IPS-18c (cell line): ENCODE data around the gene MAML3.

Experiments used
- H3K4me3 ChIP-seq: 2 replicates; pipeline ENCODE4 v1.7.0; 2013; ENCODE audit warnings: low read depth, mild to moderate bottlenecking, low read length, moderate library complexity; ENCODE audit not compliant: insufficient read depth
- H3K9me3 ChIP-seq: one replicate; pipeline ENCODE4 v1.6.1; 2013; ENCODE audit warnings: mild to moderate bottlenecking, low read length, moderate library complexity; ENCODE audit not compliant: control insufficient read depth, insufficient read depth

The MAML3 gene

GRCh38 chr4:139921429-139922184, 232.4 kb downstream of the MAML3 start:
- Histone ChIP-seq H3K4me3 (no peak overlapping the region), H3K9me3 (no peaks in the 10 kb centered on the region)

GRCh38 chr4:139920486-139921002, 233.4 kb downstream of the MAML3 start:
- H3K4me3 ChIP-seq: no peak overlapping the region
- no peaks in the 10 kb centered on the region for H3K9me3 ChIP-seq

DNA sequence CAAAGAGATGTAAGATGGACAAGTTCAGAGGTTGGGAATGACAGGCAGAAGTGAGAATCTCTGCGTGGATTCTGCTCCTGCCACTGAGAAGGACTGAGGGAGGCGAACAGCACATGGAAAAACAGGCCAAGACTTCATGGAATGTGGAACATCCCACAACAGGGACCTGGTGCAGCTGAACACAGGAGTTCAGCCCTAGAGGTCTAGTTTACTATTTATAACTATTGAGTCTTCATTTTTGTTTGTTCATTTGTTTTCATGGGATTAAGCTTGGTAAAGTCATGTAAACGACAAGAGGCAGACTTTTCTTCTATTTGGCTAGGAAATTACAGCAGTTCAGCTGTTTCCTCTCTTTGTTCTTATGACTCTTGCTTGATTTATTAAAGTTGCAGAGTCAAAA, 234.5 kb downstream of the MAML3 start:
- Histone ChIP-seq H3K4me3 (no peak overlapping the region), H3K9me3 (no peaks in the 10 kb centered on the region)

GRCh38 chr4:139919004-139919403, 235.0 kb downstream of the MAML3 start:
- no peak overlapping the region for H3K4me3 ChIP-seq
- no peaks in the 10 kb centered on the region for H3K9me3 ChIP-seq

GRCh38 chr4:139918591-139918990, 235.4 kb downstream of the MAML3 start:
- Histone ChIP-seq H3K9me3 (no peaks in the 10 kb centered on the region), H3K4me3 (no peak overlapping the region)

GRCh38 chr4:139917896-139918295, 236.1 kb downstream of the MAML3 start:
- no peaks in the 10 kb centered on the region for H3K9me3 ChIP-seq
- no peak overlapping the region for H3K4me3 ChIP-seq

DNA sequence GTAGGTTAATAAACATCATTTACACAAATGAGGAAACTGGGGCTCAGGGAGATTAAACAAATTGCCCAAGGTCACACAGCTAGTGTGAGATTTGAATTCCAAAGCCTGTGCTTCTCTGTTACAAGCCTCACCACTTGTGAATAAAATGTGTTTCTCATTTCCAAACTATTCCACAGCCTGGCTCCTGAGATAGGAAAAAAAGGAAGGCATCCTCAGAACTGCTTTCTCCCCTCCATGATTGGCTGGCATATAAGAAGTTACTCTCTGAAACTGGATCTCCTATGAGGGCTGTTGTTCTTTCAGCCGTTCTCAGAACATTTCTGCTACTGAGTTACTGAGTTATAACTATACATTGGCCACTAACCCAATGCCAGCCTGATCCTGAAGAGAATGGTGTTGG, 237.9 kb downstream of the MAML3 start:
- Histone ChIP-seq H3K4me3 (no peak overlapping the region), H3K9me3 (no peaks in the 10 kb centered on the region)

DNA sequence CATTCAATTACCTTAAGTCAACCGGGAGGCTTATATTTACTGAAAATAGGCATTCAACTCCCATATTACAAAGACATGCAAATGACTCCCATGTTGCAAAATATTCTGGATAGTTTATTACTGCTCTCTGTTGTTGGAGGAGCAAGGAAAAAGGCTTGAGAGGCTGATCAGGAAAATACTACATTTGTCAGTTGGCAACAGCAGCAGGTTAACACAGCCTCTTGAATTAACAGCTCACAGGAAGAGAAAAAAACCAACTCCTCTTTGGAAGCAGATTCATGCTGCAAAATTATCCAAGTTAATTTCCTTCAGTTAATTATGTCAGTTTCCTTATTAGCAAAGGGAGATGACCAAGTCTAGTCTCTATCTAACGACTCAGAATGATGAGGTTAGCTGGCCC, 238.9 kb downstream of the MAML3 start:
- no peak overlapping the region for H3K4me3 ChIP-seq

DNA sequence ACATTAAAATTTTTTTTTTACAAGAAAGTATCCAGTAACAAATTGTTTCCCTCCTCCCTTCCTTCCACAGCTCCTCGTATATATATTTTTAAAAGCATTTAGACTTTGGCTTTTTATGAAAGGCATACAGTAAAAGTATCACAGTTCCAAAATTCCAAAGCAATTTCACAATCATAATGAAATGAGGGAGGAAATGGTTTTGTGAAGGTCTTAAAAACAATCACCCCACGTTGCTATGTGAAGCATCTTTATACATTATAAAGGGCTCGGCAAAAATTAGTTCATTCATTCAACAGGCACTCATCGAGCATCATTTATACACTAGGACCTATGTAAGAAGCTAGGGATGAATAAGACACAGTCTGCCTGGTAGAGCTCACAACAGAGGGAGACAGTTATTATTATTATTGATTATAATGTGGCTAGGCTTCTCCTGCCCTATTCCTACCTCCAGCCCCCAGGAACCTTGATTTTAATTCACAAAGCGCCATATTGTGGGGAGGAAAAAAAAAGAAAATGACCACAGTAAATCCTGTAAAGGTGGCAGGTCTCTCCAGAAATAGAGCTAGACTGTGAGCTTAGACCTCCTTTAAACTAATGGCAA, 239.9 kb downstream of the MAML3 start:
- Histone ChIP-seq H3K4me3 (no peak overlapping the region), H3K9me3 (no peaks in the 10 kb centered on the region)

More for the DNA sequence above, 238.9 kb downstream of the MAML3 start:
- no peaks in the 10 kb centered on the region for H3K9me3 ChIP-seq

DNA sequence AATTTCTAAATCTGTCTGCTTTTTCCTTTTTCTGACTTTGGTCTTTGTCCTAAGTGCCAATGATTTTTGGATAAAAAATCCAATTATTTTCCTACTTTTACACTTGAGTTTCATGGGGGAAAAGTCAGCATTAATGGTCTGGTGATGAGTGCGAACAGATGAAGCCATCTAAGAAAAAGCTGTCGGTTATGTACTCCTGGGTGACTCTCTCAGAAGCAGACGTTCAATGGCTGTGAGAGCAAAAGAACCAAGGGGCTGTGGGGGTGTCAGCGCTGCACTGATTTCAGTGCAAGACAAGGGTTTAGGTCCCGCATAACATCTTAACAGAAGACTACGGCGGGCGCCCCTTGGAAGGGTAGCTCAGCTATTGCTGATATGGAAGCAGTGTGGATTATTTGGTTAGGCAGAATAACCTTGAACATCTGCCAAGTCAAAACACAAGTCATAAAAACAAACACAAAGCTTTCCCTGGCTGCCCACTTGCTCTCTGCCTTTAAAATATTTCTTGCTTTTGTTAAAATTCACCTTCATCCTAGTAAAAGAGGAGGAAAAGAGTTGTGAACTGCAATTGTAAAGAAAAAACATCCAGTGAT, 240.5 kb downstream of the MAML3 start:
- no peaks in the 10 kb centered on the region for H3K9me3 ChIP-seq
- H3K4me3 ChIP-seq: no peak overlapping the region

GRCh38 chr4:139912445-139912844, 241.5 kb downstream of the MAML3 start:
- H3K4me3 ChIP-seq: no peak overlapping the region
- H3K9me3 ChIP-seq: no peaks in the 10 kb centered on the region

DNA sequence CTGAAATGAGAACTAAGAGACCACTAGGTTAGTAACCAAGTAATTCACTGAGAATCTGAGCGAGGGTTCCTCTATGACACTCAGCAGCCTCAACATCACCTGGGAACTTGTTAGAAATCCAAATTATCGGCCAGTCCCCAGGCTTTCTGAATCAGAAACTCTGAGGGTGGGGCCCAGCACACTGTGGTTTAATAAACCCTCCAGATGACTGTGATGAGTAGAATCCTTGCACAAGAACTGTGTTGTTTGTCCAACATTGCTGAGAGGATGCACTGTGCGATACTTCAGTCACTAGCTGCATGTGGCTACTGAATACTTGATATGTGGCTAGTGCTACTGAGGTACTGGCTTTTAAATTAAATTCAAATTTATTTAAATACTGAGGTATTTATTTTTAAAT, 243.9 kb downstream of the MAML3 start:
- Histone ChIP-seq H3K4me3 (no peak overlapping the region), H3K9me3 (no peaks in the 10 kb centered on the region)

DNA sequence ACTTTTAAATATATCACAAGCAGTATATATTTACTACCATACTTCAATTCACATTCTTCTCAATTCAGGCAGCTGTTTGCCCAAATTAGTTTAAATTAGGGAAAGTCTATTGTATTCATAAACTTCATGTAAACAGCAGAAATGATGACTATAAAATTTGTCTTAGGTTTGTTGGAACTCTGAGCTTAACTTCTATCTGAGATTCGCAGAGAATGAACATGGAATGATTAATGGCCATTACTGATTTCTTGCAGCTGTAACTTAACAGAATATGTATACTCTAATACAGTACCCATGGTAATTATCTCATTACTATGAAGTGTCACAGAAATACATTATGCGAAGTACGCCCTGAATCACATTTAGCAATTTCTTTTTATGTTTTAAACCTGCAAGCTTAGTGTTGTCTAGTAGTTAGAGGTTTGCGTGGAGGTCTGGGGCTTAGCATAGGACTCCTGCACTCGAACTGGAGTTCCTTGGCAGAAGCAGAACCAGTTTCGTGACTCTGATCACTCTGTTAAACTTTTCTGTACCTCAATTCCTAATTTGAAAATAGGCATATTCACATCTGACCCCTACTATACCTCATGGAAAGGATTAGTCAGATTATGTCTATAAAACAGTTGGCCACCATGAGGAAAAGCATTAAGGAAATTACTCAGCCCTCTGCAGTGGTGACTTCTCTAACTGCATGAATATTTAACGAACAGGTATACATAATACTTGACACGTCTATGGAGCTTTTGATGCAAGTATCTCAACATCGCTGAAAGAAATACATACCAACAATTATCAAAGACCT, 245.1 kb downstream of the MAML3 start:
- H3K9me3 ChIP-seq: no peaks in the 10 kb centered on the region
- H3K4me3 ChIP-seq: no peak overlapping the region

DNA sequence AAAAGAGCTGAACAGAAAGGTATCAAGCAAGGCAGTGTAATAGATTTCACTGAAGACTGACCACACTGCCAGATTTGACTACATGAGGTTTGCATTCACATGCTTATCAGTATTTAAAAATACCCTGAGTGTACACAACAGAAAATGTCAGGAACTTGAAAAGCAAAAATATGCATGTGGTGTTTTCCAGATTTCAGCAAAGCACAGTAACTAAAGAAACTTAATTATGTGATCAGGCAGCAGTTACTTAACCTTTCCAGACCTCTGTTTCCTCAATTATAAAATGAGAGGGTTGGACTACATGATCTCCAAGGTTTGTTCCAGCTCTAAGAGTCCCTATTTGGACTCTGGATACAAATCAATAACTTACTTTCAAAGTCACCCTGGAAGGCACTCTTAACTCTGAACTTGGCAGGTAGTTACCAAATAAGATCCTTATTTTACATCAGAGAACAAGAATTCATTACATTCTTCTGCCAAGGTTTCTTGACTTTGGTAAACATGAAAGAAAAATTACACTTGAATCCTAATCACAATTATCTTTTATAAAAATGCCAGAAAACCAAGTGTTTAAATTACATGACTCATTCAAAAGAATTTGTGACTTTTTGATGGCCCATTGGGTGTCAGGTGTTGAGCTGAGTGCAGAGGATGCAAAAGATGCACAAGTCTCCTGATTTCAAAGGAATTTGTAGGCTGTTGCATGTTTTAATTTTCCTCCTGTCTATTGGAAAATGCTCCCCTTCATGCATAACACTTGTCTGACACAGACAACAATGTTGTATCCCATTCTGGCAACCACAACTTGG, 246.8 kb downstream of the MAML3 start:
- no peaks in the 10 kb centered on the region for H3K9me3 ChIP-seq
- no peak overlapping the region for H3K4me3 ChIP-seq

GRCh38 chr4:139905489-139905888, 248.5 kb downstream of the MAML3 start:
- H3K4me3 ChIP-seq: no peak overlapping the region
- no peaks in the 10 kb centered on the region for H3K9me3 ChIP-seq

DNA sequence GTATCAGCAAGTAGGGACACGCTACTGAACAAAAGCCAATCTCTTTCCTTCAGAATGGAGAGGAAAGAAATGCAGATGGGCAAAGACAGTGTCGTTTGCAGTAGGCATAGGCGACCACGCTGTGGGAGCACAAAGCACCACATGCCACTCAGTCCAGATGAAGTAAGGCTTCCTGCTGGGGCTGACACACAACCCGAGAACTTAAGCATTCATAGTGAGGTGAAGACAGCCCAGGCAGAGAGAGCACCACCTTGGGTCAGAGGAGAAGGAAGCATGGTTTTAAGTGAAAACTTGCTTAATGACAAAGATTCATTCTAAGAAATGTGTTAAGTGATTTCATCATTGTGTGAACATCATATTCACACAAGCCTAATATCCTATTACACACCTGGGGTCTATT, 249.6 kb downstream of the MAML3 start:
- no peak overlapping the region for H3K4me3 ChIP-seq
- H3K9me3 ChIP-seq: no peaks in the 10 kb centered on the region

- Histone ChIP-seq H3K9me3 (no peaks in the 10 kb centered on the region), H3K4me3 (no peak overlapping the region)
These were observed 250.1 kb downstream of the MAML3 start for GRCh38 chr4:139903845-139904244.
